GM13977 (cell line): ENCODE measurements around the gene OSBPL8.

ENCODE experiments used
- DNase-seq: peaks from one replicate; pipeline ENCODE4 v3.0.0; 2012; ENCODE audit warnings: low spot score
- in situ Hi-C: fragments of 300-500 bp; cut with MboI; formaldehyde crosslinking; loops from one replicate; pipeline ENCODE4 v1.12.0; 2022; ENCODE audit warnings: low sequenced_read_pairs, low pct_unique_long_range_greater_than_20kb, mixed read lengths, inconsistent platforms; ENCODE audit not compliant: unreplicated experiment
- TF ChIP-seq, protein P1 (sequence below): IDR thresholded peaks from 2 replicates; pipeline ENCODE4 v1.5.1; 2012; ENCODE audit warnings: mild to moderate bottlenecking, control low read depth; ENCODE audit not compliant: insufficient read depth; ENCODE audit errors: extremely low read depth, missing control alignments

Gene OSBPL8

DNA sequence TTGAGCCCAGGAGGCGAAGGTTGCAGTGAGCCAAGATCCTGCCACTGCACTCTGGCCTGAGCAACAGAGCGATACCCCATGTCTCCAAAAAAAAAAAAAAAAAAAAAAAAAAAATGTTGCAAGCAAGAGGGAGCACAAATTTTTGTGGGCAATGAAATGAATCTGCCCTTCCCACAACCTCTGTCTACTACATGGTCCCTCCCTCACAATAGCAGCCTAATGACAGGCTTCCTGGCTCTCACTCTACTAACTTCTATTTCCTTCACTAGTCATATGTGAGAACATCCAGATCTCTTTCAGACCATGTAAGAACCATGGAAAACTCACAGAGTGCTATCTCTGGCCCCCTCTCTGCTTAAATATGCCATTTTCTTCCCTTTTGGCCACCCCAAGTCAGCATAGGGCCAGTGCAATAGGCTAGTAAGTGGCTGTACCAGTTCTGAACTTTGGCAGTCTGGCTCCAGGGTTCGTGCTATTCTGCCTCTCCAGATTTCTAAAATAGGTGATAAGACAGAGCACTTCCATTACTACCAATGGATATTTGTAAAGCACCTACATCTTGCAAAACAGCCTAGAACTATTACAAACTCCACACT lies 7.1 kb downstream of the OSBPL8 start:
- no peak for DNase-seq
- in situ Hi-C loops, result loop anchor here (25.0 kb wide), 1 partner anchor 1015 kb away; no protein-coding TSS in a partner anchor
- TF ChIP-seq, protein P1, sequence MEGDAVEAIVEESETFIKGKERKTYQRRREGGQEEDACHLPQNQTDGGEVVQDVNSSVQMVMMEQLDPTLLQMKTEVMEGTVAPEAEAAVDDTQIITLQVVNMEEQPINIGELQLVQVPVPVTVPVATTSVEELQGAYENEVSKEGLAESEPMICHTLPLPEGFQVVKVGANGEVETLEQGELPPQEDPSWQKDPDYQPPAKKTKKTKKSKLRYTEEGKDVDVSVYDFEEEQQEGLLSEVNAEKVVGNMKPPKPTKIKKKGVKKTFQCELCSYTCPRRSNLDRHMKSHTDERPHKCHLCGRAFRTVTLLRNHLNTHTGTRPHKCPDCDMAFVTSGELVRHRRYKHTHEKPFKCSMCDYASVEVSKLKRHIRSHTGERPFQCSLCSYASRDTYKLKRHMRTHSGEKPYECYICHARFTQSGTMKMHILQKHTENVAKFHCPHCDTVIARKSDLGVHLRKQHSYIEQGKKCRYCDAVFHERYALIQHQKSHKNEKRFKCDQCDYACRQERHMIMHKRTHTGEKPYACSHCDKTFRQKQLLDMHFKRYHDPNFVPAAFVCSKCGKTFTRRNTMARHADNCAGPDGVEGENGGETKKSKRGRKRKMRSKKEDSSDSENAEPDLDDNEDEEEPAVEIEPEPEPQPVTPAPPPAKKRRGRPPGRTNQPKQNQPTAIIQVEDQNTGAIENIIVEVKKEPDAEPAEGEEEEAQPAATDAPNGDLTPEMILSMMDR, result no peak

DNA sequence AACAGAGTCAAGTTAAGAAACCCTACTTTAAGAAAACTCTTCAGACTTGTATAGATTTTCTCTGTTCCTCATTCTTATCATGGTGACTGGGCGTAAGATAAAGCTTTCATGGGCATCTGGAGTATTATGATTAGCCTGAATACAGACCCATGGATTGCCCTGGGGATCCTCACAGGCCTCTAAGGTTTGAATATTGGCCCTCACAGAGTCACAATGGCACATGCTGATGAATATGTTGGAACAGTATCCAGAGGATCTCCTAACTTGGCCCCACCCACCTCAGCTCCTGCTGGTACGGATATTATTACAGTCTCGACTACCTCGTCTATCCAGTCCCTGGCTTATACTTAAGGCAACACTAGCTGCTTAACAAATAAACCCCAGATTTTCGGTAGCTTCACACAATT lies 8.1 kb downstream of the OSBPL8 start:
- no peak for DNase-seq
- in situ Hi-C loops, result loop anchor here (25.0 kb wide), 1 partner anchor 1014 kb away; no protein-coding TSS in a partner anchor
- TF ChIP-seq, protein P1, result no peak

DNA sequence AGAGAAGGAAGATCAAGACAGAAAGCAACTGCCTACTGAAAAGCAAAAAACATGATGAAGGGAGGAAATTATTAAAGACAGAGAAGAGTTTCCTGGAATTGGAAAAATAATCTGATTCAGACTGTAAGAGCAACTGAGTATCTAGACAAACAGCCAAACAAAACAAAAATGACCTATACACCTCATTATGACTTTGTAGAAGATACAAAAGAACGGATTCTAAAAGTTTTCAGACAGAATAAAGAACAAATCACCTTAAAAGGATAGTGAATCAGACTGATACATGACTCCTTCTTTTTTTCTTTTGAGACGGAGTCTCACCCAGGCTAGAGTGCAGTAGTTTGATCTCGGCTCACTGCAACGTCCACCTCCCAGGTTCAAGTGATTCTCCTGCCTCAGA lies 10.4 kb downstream of the OSBPL8 start:
- in situ Hi-C loops, result no loop called here
- no peak for DNase-seq
- TF ChIP-seq, protein P1, result no peak

DNA sequence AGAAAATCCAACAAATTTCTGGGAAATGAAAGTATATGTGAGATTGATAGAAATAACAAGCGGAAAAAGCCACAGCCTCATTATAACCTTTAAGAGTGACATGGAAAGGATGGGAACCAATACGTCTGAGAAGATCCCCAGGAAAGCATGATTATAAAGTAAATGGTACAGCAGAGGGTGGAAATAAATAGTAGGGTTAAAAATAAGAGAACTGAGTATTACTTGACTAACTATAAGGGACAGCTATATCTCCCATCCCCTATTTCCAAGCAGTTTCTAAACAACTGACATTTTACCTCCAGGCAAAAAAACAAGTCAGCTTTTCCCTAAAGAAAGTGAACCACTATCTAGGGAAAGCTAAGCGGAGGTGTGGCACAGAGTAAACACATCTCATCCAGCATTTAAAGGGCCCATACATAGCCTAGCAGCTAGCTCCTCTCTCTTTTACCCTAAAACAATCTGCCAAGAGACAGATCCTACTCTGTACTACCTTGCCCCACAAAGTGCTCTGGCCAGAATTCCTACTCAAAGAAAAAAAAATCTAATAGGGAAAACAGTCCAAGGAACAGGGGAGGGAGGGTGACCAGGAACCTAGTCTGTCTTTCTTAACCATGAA lies 11.2 kb downstream of the OSBPL8 start:
- TF ChIP-seq, protein P1, result no peak
- in situ Hi-C loops, result no loop called here
- no peak for DNase-seq

DNA sequence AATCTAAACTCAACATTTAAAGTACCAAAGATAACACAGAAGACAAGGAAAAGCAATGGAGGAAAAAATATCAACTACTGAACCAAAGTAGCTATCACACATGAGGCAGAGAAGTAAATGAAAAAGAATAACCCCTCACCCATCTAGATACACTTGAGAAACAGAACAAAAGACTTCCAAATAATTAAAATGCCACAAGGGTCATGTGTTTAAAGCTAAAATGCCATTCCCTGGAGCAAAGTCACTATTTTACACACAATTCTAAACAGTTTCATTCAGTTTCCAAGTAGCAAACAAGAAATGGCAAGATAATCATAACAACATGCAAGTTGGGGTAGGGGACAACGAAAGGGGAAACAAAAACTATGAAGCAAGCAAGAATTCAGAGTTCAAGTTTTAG lies 12.0 kb downstream of the OSBPL8 start:
- in situ Hi-C loops, result no loop called here
- no peak for DNase-seq
- TF ChIP-seq, protein P1, result no peak

DNA sequence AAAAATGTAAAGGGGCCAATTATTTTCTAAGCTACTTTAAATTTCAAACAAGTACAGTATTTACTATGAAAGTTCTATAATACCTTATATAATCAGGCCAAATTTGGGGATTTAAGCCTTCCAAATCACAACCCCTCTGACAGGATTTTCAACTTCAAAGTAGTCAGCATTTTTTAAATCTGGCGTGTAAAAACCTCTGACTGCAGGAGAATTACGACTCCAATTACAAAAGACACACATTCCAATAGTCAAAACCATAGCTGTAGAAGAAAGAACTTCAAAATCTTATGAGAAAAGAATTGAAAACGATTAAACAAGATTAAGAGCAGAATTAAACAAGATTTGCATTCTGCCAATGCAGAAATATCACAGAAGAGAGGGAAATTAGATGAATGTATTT lies 12.7 kb downstream of the OSBPL8 start:
- no peak for DNase-seq
- TF ChIP-seq, protein P1, result no peak
- in situ Hi-C loops, result no loop called here
